COR-L47 (cell line): Measurements from ENCODE around the gene RNF114.
A peak's percentile ranks its signal among the peaks of the same experiment; 100 is the strongest.
"Not testable (repeated sequence)": the region's sequence is repeated elsewhere in the genome, so short reads cannot be mapped to it uniquely, and the experiment has no call there.

ENCODE experiments used
- DNase-seq: peaks from one replicate; lab custom pipeline; 2025; lab: John Stamatoyannopoulos, UW

Gene RNF114

GRCh38 chr20:49936153-49937026 lies at the start of gene RNF114:
Gene RNF114 (plus strand): TSS chr20:49936397. CDS start chr20:49936413, 16 bp downstream.
- peak; percentile 92 for DNase-seq

GRCh38 chr20:49886571-49887213 lies 49.5 kb upstream of the RNF114 start:
- DNase-seq: no peak

GRCh38 chr20:49887251-49888211 lies 48.7 kb upstream of the RNF114 start:
- no peak for DNase-seq

GRCh38 chr20:49888212-49889000 lies 47.8 kb upstream of the RNF114 start:
- peak; percentile 35 for DNase-seq

GRCh38 chr20:49889001-49889934 lies 46.9 kb upstream of the RNF114 start:
- DNase-seq: no peak

GRCh38 chr20:49889935-49890333 lies 46.3 kb upstream of the RNF114 start:
- no peak for DNase-seq

GRCh38 chr20:49890471-49891361 lies 45.5 kb upstream of the RNF114 start:
- no peak for DNase-seq

- DNase-seq: no peak
Observed at GRCh38 chr20:49891476-49892110, 44.6 kb upstream of the RNF114 start.

- DNase-seq: no peak
Observed at GRCh38 chr20:49892260-49892659, 43.9 kb upstream of the RNF114 start.

- DNase-seq: no peak
Observed at GRCh38 chr20:49892817-49893216, 43.4 kb upstream of the RNF114 start.

GRCh38 chr20:49893242-49894072 lies 42.7 kb upstream of the RNF114 start:
- DNase-seq: no peak

GRCh38 chr20:49894073-49894470 lies 42.1 kb upstream of the RNF114 start:
- DNase-seq: no peak

- not testable (repeated sequence) for DNase-seq
Observed at GRCh38 chr20:49895474-49896093, 40.6 kb upstream of the RNF114 start.

- no peak for DNase-seq
Observed at GRCh38 chr20:49896204-49896603, 40.0 kb upstream of the RNF114 start.

- DNase-seq: no peak
Observed at GRCh38 chr20:49899541-49900383, 36.4 kb upstream of the RNF114 start.

- no peak for DNase-seq
Observed at GRCh38 chr20:49901588-49901987, 34.6 kb upstream of the RNF114 start.
